ENCODE results near the gene SYNC. TPM values are rescaled to one million over a fixed set of nuclear protein-coding genes. Genes with fewer than 3 reads are reported as not detected.

SYNC gene
- total and polyA plus RNA-seq, 2 experiments from 2014 or later: 6.8 to 9.0 TPM

GRCh38 chr1:32686387-32686786, 16.2 kb downstream of the SYNC start:
- Histone ChIP-seq H2AFZ (no peak overlapping the region), H3K9me2 (replicated peaks; ENCODE audit: insufficient read depth) (no peaks in the 10 kb centered on the region), H3K4me3 (no peak overlapping the region), H3K4me2 (no peak overlapping the region), H3K9me3 (ENCODE audit: low read depth) (no peaks in the 10 kb centered on the region), H3K79me2 (no peaks in the 10 kb centered on the region), H4K20me1 (ENCODE audit: insufficient read depth, poor library complexity, severe bottlenecking) (no peaks in the 10 kb centered on the region), H3K36me3 (replicated peaks; ENCODE audit: insufficient read depth, low read depth) (no peaks in the 10 kb centered on the region), H3K27me3 (no peaks in the 10 kb centered on the region), H3K4me1 (ENCODE audit: insufficient read depth) (peaks cover 13% of the 10 kb centered on the region), H3K27ac (no peak overlapping the region)
- no peak for DNase-seq (ENCODE audit: low spot score)
- 97% methylated on average over 2 of the region's 2 CpGs for WGBS (ENCODE audit: low lambda C conversion rate, missing lambda C conversion rate)
- no peak for TF ChIP-seq CTCF (IDR thresholded peaks at IDR 0.05; ENCODE audit: poor library complexity)
- TF ChIP-seq EZH2phosphoT487 (IDR thresholded peaks at IDR 0.05; ENCODE audit: low read depth, severe bottlenecking, unreplicated experiment): no peak
- TF ChIP-seq EZH2 (IDR thresholded peaks at IDR 0.05; ENCODE audit: borderline replicate concordance): no peak

- no peak for DNase-seq (ENCODE audit: low spot score)
- no peak overlapping the region for H3K27ac ChIP-seq
- H3K4me2 ChIP-seq: no peak overlapping the region
- WGBS (ENCODE audit: low lambda C conversion rate, missing lambda C conversion rate): 66% methylated on average over 2 of the region's 2 CpGs
- H3K9me2 ChIP-seq (replicated peaks; ENCODE audit: insufficient read depth): no peaks in the 10 kb centered on the region
- H3K9me3 ChIP-seq (ENCODE audit: low read depth): no peaks in the 10 kb centered on the region
- H3K4me3 ChIP-seq: no peak overlapping the region
- H3K79me2 ChIP-seq: no peaks in the 10 kb centered on the region
- H2AFZ ChIP-seq: no peak overlapping the region
- H3K27me3 ChIP-seq: no peaks in the 10 kb centered on the region
- TF ChIP-seq EZH2phosphoT487 (IDR thresholded peaks at IDR 0.05; ENCODE audit: low read depth, severe bottlenecking, unreplicated experiment) (no peak), EZH2 (IDR thresholded peaks at IDR 0.05; ENCODE audit: borderline replicate concordance) (no peak), CTCF (IDR thresholded peaks at IDR 0.05; ENCODE audit: poor library complexity) (no peak)
- no peaks in the 10 kb centered on the region for H4K20me1 ChIP-seq (ENCODE audit: insufficient read depth, poor library complexity, severe bottlenecking)
- H3K4me1 ChIP-seq (ENCODE audit: insufficient read depth): peaks cover 13% of the 10 kb centered on the region
- H3K36me3 ChIP-seq (replicated peaks; ENCODE audit: insufficient read depth, low read depth): no peaks in the 10 kb centered on the region
Observed at GRCh38 chr1:32685498-32685897, 17.1 kb downstream of the SYNC start.

GRCh38 chr1:32684167-32684811, 18.3 kb downstream of the SYNC start:
- Histone ChIP-seq H2AFZ (no peak overlapping the region), H3K4me3 (no peak overlapping the region), H3K36me3 (replicated peaks; ENCODE audit: insufficient read depth, low read depth) (no peaks in the 10 kb centered on the region), H4K20me1 (ENCODE audit: insufficient read depth, poor library complexity, severe bottlenecking) (no peaks in the 10 kb centered on the region), H3K4me2 (no peak overlapping the region), H3K79me2 (no peaks in the 10 kb centered on the region), H3K27ac (peak overlapping the region; percentile 68), H3K4me1 (ENCODE audit: insufficient read depth) (peaks cover 13% of the 10 kb centered on the region), H3K9me3 (ENCODE audit: low read depth) (no peaks in the 10 kb centered on the region), H3K27me3 (no peaks in the 10 kb centered on the region), H3K9me2 (replicated peaks; ENCODE audit: insufficient read depth) (no peaks in the 10 kb centered on the region)
- 78% methylated on average over 2 of the region's 2 CpGs for WGBS (ENCODE audit: low lambda C conversion rate, missing lambda C conversion rate)
- DNase-seq (ENCODE audit: low spot score): peak; percentile 17
- TF ChIP-seq EZH2 (IDR thresholded peaks at IDR 0.05; ENCODE audit: borderline replicate concordance) (no peak), CTCF (IDR thresholded peaks at IDR 0.05; ENCODE audit: poor library complexity) (no peak), EZH2phosphoT487 (IDR thresholded peaks at IDR 0.05; ENCODE audit: low read depth, severe bottlenecking, unreplicated experiment) (no peak)
